ENCODE results near the gene MIX23.

DNA sequence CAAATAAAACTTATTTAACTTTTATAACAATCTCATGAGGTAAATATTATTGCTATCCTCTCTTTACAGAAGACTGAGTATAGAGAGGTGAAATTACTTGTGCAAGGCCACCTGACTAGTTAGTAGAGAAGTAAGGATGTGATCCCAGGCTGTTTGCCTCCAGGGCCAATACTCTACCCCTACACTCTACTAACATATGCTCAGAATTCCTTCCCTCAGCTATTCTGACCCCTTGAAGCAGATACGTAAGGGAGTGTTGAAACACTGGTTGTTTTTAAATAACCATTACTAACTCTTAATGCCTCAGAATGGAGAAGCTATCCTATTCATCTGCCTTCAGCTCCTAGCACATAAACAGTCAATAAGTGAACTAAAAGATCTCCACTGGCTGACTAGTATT is 33.9 kb downstream of the MIX23 start:
- TF ChIP-seq, protein P1, sequence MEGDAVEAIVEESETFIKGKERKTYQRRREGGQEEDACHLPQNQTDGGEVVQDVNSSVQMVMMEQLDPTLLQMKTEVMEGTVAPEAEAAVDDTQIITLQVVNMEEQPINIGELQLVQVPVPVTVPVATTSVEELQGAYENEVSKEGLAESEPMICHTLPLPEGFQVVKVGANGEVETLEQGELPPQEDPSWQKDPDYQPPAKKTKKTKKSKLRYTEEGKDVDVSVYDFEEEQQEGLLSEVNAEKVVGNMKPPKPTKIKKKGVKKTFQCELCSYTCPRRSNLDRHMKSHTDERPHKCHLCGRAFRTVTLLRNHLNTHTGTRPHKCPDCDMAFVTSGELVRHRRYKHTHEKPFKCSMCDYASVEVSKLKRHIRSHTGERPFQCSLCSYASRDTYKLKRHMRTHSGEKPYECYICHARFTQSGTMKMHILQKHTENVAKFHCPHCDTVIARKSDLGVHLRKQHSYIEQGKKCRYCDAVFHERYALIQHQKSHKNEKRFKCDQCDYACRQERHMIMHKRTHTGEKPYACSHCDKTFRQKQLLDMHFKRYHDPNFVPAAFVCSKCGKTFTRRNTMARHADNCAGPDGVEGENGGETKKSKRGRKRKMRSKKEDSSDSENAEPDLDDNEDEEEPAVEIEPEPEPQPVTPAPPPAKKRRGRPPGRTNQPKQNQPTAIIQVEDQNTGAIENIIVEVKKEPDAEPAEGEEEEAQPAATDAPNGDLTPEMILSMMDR (IDR thresholded peaks at IDR 0.05), result no peak
- TF ChIP-seq POLR2A (IDR thresholded peaks at IDR 0.05), result no peak
